GM23248 (cell line): ENCODE data around the gene EPHA2.

Experiments
- EZH2 ChIP-seq: fragments of 200-600 bp; sonication (generic); IDR thresholded peaks from 2 replicates; pipeline ENCODE4 v1.6.1; 2018; ENCODE audit warnings: antibody characterized with exemption, mild to moderate bottlenecking; ENCODE audit not compliant: insufficient read depth, poor library complexity, severe bottlenecking
- EZH2phosphoT487 ChIP-seq: fragments of 200-600 bp; sonication (generic); IDR thresholded peaks from 2 replicates; pipeline ENCODE4 v1.6.1; 2018; ENCODE audit warnings: antibody characterized with exemption, moderate library complexity, mild to moderate bottlenecking, low read depth; ENCODE audit not compliant: insufficient read depth

GRCh38 chr1:16088351-16088911 is 67.4 kb downstream of the EPHA2 start:
- TF ChIP-seq EZH2phosphoT487 (no peak), EZH2 (no peak)
